ENCODE results near the gene KANSL1.
"Not testable (repeated sequence)": the region's sequence is repeated elsewhere in the genome, so short reads cannot be mapped to it uniquely, and the experiment has no call there.

DNA sequence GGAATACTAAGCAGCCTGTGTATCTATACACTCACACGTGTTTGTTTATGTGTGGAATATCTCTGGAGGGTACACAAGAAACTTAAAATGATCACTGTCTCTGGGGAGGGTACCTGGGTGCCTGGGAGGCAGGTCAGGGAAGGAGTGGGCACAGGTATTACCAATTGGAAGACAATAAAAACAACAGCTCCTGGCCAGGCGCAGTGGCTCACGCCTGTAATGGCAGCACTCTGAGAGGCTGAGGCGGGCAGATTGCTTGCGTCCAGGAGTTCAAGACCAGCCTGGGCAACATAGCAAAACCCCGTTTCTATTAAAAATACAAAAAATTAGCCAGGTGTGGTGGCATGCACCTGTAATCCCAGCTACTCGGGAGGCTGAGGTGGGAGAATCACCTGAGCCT is 169.9 kb downstream of the KANSL1 start:
- TF ChIP-seq EZH2 (IDR thresholded peaks at IDR 0.05; ENCODE audit: insufficient read depth, low read length) = not testable (repeated sequence)
- TF ChIP-seq, protein P1, sequence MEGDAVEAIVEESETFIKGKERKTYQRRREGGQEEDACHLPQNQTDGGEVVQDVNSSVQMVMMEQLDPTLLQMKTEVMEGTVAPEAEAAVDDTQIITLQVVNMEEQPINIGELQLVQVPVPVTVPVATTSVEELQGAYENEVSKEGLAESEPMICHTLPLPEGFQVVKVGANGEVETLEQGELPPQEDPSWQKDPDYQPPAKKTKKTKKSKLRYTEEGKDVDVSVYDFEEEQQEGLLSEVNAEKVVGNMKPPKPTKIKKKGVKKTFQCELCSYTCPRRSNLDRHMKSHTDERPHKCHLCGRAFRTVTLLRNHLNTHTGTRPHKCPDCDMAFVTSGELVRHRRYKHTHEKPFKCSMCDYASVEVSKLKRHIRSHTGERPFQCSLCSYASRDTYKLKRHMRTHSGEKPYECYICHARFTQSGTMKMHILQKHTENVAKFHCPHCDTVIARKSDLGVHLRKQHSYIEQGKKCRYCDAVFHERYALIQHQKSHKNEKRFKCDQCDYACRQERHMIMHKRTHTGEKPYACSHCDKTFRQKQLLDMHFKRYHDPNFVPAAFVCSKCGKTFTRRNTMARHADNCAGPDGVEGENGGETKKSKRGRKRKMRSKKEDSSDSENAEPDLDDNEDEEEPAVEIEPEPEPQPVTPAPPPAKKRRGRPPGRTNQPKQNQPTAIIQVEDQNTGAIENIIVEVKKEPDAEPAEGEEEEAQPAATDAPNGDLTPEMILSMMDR (IDR thresholded peaks at IDR 0.05; ENCODE audit: insufficient read depth, low read depth, low read length) = not testable (repeated sequence)
